Measurements from ENCODE around the gene ACOXL. TPM values are rescaled to one million over a fixed set of nuclear protein-coding genes. Genes with fewer than 3 reads are reported as not detected.

The ACOXL gene
- total and polyA plus RNA-seq, 9 of the 15 experiments (the other 6 are each of a cell fraction or from before 2014, with no cell fraction given), result 0.31 to 0.56 TPM; not detected in 7

GRCh38 chr2:110800611-110801402 is 68.4 kb downstream of the ACOXL start (continued):
- TF ChIP-seq CTCFL (IDR thresholded peaks at IDR 0.05; ENCODE audit: borderline replicate concordance, insufficient read depth, low read depth, low read length, poor library complexity, severe bottlenecking) (no peak), ZNF197 (CRISPR knock-in tag; IDR thresholded peaks at IDR 0.05; ENCODE audit: low read depth) (no peak), ZC3H8 (IDR thresholded peaks at IDR 0.05) (no peak)

- no peaks in the 10 kb centered on the region for H3K79me2 ChIP-seq (ENCODE audit: control insufficient read depth, insufficient read depth, low read length)
- no peak for ATAC-seq
- no peaks in the 10 kb centered on the region for H4K20me1 ChIP-seq (replicated peaks; ENCODE audit: control insufficient read depth, insufficient read depth, low read length)
- peaks cover 11 to 53% of the 10 kb centered on the region in 2 experiments for H3K27me3 ChIP-seq (ENCODE audit: control insufficient read depth in 2 of 2, insufficient read depth in 2 of 2, low read length in 2 of 2)
- ChIA-PET POLR2A (no interaction called here), CTCF (ENCODE audit: low intra/inter-chr PET ratio) (no interaction called here)
- no peaks in the 10 kb centered on the region for H3K4me1 ChIP-seq (replicated peaks in 1 of 2; ENCODE audit: control insufficient read depth in 2 of 2, insufficient read depth in 2 of 2, low read length in 2 of 2)
- no TSS peak for BruUV-seq (replicated peaks)
- no peak overlapping the region for H3K27ac ChIP-seq (ENCODE audit: extremely low read depth, low read depth, low read length)
- DNase-seq (ENCODE audit: extremely low read depth in 1 of 4, low spot score in 3 of 4), result no peak
- H3K9me3 ChIP-seq (replicated peaks; ENCODE audit: control insufficient read depth, insufficient read depth, low read depth, low read length), result peaks cover 6% of the 10 kb centered on the region; the same call in 1 of the 2 replicates
- H3K9ac ChIP-seq (ENCODE audit: insufficient read depth in 1 of 2, low read depth in 2 of 2, low read length in 2 of 2), result no peak overlapping the region
- no peaks in the 10 kb centered on the region for H3K36me3 ChIP-seq (ENCODE audit: control insufficient read depth, insufficient read depth, low read length)
- no peak overlapping the region for H3K4me3 ChIP-seq
- no peak overlapping the region for H3K4me2 ChIP-seq (ENCODE audit: insufficient read depth, low read length)
- 0% methylated on average over 3 of the region's 3 CpGs for WGBS (ENCODE audit: insufficient coverage, low coverage, missing lambda C conversion rate)
- intact Hi-C loops (cut with micrococcal nuclease) (no loop called here), in situ Hi-C loops (cut with MboI) (loop anchor here (25.0 kb wide), 1 partner anchor 910 kb away; no protein-coding TSS in a partner anchor)
- no peak overlapping the region for H2AFZ ChIP-seq (ENCODE audit: low read depth, low read length)
- no peaks in the 10 kb centered on the region for H3K9me1 ChIP-seq (ENCODE audit: control insufficient read depth, insufficient read depth, low read length)
- no peak for FAIRE-seq
- TF ChIP-seq MBD2 (IDR thresholded peaks at IDR 0.05; ENCODE audit: borderline replicate concordance, low read depth) (no peak), ZNF785 (CRISPR knock-in tag; IDR thresholded peaks at IDR 0.05) (no peak), TCF3 (CRISPR knock-in tag; IDR thresholded peaks at IDR 0.05) (no peak), POU5F1 (IDR thresholded peaks at IDR 0.05; ENCODE audit: borderline replicate concordance, low read depth, low read length, partially characterized antibody) (no peak), CBFB (CRISPR knock-in tag; IDR thresholded peaks at IDR 0.05) (no peak), NR2C2 (CRISPR knock-in tag; IDR thresholded peaks at IDR 0.05) (no peak), NR2C2 (tag; IDR thresholded peaks at IDR 0.05) (no peak)
- TF ChIP-seq, protein P1, sequence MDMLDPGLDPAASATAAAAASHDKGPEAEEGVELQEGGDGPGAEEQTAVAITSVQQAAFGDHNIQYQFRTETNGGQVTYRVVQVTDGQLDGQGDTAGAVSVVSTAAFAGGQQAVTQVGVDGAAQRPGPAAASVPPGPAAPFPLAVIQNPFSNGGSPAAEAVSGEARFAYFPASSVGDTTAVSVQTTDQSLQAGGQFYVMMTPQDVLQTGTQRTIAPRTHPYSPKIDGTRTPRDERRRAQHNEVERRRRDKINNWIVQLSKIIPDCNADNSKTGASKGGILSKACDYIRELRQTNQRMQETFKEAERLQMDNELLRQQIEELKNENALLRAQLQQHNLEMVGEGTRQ (CRISPR knock-in tag; IDR thresholded peaks at IDR 0.05), result no peak
- TF ChIP-seq, protein P2, sequence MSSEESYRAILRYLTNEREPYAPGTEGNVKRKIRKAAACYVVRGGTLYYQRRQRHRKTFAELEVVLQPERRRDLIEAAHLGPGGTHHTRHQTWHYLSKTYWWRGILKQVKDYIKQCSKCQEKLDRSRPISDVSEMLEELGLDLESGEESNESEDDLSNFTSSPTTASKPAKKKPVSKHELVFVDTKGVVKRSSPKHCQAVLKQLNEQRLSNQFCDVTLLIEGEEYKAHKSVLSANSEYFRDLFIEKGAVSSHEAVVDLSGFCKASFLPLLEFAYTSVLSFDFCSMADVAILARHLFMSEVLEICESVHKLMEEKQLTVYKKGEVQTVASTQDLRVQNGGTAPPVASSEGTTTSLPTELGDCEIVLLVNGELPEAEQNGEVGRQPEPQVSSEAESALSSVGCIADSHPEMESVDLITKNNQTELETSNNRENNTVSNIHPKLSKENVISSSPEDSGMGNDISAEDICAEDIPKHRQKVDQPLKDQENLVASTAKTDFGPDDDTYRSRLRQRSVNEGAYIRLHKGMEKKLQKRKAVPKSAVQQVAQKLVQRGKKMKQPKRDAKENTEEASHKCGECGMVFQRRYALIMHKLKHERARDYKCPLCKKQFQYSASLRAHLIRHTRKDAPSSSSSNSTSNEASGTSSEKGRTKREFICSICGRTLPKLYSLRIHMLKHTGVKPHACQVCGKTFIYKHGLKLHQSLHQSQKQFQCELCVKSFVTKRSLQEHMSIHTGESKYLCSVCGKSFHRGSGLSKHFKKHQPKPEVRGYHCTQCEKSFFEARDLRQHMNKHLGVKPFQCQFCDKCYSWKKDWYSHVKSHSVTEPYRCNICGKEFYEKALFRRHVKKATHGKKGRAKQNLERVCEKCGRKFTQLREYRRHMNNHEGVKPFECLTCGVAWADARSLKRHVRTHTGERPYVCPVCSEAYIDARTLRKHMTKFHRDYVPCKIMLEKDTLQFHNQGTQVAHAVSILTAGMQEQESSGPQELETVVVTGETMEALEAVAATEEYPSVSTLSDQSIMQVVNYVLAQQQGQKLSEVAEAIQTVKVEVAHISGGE (CRISPR knock-in tag; IDR thresholded peaks at IDR 0.05), result no peak
These were observed 70.0 kb downstream of the ACOXL start for GRCh38 chr2:110802208-110802932.

Measured in K562 (cell line).